ENCODE results near the gene LRIF1. TPM values are rescaled to one million over a fixed set of nuclear protein-coding genes. Genes with fewer than 3 reads are reported as not detected.
A peak's percentile ranks its signal among the peaks of the same experiment; 100 is the strongest.
"Not testable (repeated sequence)": the region's sequence is repeated elsewhere in the genome, so short reads cannot be mapped to it uniquely, and the experiment has no call there.

Gene LRIF1
- polyA plus RNA-seq, 6 donors from 2014 or later = 17.3 to 41.8 (median 32.7) TPM

GRCh38 chr1:110936567-110936966 lies 27.2 kb downstream of the LRIF1 start:
- H3K27me3 Mint-ChIP-seq = peaks cover 0 to 4% (median 0%) of the 10 kb centered on the region in 3 donors
- no peaks in the 10 kb centered on the region for H3K4me1 Mint-ChIP-seq
- H3K9me3 Mint-ChIP-seq = peaks cover 8 to 54% (median 43%) of the 10 kb centered on the region in 7 donors
- no peak overlapping the region for H3K4me3 Mint-ChIP-seq
- ATAC-seq (ENCODE audit: low read depth in 2 of 2) (no peak), DNase-seq (no peak)
- H3K27ac Mint-ChIP-seq = no peak overlapping the region
- peaks cover 24 to 30% of the 10 kb centered on the region in 2 donors for H3K36me3 Mint-ChIP-seq

DNA sequence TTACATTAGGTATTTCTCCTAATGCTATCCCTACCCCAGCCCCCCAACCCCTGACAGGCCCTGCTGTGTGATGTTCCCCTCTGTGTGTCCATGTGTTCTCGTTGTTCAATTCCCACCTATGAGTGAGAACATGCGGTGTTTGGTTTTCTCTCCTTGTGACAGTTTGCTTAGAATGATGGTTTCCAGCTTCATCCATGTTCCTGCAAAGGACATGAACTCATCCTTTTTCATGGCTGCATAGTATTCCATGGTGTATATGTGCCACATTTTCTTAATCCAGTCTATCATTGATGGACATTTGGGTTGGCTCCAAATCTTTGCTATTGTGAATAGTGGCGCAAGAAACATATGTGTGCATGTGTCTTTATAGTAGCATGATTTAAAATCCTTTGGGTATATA lies 32.6 kb downstream of the LRIF1 start:
- not testable (repeated sequence) for DNase-seq; H3K4me3 Mint-ChIP-seq; ATAC-seq (ENCODE audit: low read depth in 2 of 2); H3K27ac Mint-ChIP-seq; H3K4me1 Mint-ChIP-seq
- Mint-ChIP-seq H3K36me3 (peaks cover 15% of the 10 kb centered on the region in 2 donors), H3K9me3 (peaks cover 8 to 47% (median 41%) of the 10 kb centered on the region in 7 donors), H3K27me3 (peaks cover 0 to 25% (median 0%) of the 10 kb centered on the region in 3 donors)

DNA sequence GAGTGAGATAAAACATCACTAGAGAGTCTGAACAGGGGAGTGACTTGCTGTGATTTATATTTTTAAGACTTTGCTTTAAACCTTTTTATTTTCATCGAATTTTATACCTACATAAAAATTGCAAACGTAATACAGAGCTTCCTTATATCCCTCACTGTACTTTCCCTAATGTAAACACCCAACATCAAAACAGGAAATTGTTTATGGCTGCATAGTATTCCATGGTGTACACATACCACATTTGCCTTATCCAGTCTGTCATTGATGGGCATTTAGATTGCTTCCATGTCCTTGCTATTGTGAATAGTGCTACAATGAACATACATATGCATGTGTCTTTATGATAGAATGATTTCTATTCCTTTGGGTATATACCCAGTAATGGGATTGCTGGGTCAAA lies 34.8 kb downstream of the LRIF1 start:
- Mint-ChIP-seq H3K4me1 (peaks cover 6 to 9% (median 9%) of the 10 kb centered on the region in 3 donors), H3K4me3 (no peak overlapping the region), H3K27ac (no peak overlapping the region), H3K9me3 (peaks cover 0 to 39% (median 26%) of the 10 kb centered on the region in 7 donors), H3K36me3 (peaks cover 0 to 14% of the 10 kb centered on the region in 2 donors), H3K27me3 (peaks cover 0 to 31% (median 0%) of the 10 kb centered on the region in 3 donors)
- ATAC-seq (ENCODE audit: low read depth in 2 of 2) (no peak), DNase-seq (no peak)

DNA sequence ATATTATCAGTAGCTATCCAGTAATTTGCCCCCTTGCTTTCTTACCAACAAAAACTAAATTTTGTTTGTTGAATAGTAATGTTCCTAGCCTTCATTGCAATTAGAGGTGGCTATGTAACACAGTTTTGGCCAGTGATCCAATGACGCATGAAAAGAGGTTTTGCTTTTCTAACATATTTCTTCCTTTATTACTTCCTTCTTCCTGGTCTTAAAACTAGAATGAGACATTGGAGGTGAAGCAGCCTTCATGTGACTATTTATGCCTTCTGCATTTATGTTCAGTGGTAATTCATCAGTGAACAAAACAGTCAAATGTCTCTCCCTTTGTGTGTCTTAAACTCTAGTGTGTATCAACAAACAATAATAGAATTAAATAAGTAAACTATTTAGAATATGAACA lies 35.5 kb downstream of the LRIF1 start:
- peaks cover 0 to 14% of the 10 kb centered on the region in 2 donors for H3K36me3 Mint-ChIP-seq
- no peak overlapping the region for H3K4me3 Mint-ChIP-seq
- H3K27ac Mint-ChIP-seq = peak overlapping the region in 1 of 6 donors; percentile 61
- no peak for DNase-seq
- peaks cover 0 to 31% (median 0%) of the 10 kb centered on the region in 3 donors for H3K27me3 Mint-ChIP-seq
- peaks cover 0 to 42% (median 30%) of the 10 kb centered on the region in 7 donors for H3K9me3 Mint-ChIP-seq
- H3K4me1 Mint-ChIP-seq = peaks cover 6 to 9% (median 9%) of the 10 kb centered on the region in 3 donors
- peak in 1 of 2 donors; percentile 23 for ATAC-seq (ENCODE audit: low read depth in 2 of 2)

DNA sequence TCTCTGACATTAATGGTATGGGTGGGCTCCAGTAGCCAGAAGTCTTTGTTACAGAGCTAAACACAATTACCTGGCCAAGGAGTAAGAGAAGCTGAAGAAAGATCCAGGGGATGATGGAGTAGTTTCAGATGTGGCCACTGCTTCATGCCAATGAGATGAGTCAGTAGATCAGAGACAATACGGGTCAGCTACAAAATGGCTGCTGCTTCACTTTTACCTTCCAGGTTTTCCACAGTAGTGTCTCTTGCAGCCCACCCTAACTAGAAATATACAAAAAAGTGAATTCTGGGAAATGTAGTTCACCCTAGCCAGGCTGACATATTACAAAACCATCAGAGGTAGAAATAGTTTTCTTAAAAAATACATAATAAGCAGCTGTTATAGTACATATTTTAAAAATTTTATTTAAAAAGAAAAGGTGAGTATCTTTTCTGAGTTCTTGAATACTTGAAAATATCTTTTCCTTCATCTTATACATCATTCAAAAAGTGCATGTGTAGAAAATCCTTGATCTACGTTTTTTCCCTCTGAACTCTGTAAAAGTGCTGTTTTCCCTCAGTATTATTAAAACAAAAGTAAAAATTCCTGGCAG lies 36.1 kb downstream of the LRIF1 start:
- no peak for ATAC-seq (ENCODE audit: low read depth in 2 of 2)
- peaks cover 6 to 9% (median 9%) of the 10 kb centered on the region in 3 donors for H3K4me1 Mint-ChIP-seq
- peaks cover 0 to 35% (median 0%) of the 10 kb centered on the region in 3 donors for H3K27me3 Mint-ChIP-seq
- H3K27ac Mint-ChIP-seq = no peak overlapping the region
- H3K4me3 Mint-ChIP-seq = no peak overlapping the region
- DNase-seq = no peak
- peaks cover 0 to 42% (median 30%) of the 10 kb centered on the region in 7 donors for H3K9me3 Mint-ChIP-seq
- peaks cover 0 to 14% of the 10 kb centered on the region in 2 donors for H3K36me3 Mint-ChIP-seq

GRCh38 chr1:110921953-110922352 lies 41.8 kb downstream of the LRIF1 start:
- Mint-ChIP-seq H3K9me3 (peaks cover 0 to 20% (median 10%) of the 10 kb centered on the region in 7 donors), H3K4me3 (no peak overlapping the region), H3K27ac (no peak overlapping the region), H3K4me1 (peaks cover 0 to under 1% (median under 1%) of the 10 kb centered on the region in 3 donors), H3K36me3 (peaks cover 8 to 24% of the 10 kb centered on the region in 2 donors), H3K27me3 (peaks cover 5 to 38% (median 8%) of the 10 kb centered on the region in 3 donors)
- no peak for DNase-seq
- ATAC-seq (ENCODE audit: low read depth in 2 of 2) = no peak

DNA sequence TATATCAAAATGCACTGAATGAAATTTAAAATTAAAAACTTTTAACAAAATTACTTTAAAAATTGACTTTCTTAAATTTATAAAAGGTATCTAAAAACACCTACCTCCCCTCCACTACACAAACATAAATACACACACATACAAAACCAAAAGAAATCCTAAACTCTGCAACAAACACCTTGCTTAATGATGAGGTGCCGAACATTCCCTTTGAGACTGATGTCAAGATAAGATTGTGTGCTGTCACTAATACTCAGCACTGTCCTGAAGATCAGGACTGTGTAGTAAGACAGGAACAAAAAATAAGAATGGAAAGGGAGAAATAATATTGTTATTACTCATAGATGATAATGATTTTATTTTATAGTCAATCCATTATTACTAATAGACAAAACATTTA lies 45.7 kb downstream of the LRIF1 start:
- peaks cover 5 to 44% (median 8%) of the 10 kb centered on the region in 3 donors for H3K27me3 Mint-ChIP-seq

DNA sequence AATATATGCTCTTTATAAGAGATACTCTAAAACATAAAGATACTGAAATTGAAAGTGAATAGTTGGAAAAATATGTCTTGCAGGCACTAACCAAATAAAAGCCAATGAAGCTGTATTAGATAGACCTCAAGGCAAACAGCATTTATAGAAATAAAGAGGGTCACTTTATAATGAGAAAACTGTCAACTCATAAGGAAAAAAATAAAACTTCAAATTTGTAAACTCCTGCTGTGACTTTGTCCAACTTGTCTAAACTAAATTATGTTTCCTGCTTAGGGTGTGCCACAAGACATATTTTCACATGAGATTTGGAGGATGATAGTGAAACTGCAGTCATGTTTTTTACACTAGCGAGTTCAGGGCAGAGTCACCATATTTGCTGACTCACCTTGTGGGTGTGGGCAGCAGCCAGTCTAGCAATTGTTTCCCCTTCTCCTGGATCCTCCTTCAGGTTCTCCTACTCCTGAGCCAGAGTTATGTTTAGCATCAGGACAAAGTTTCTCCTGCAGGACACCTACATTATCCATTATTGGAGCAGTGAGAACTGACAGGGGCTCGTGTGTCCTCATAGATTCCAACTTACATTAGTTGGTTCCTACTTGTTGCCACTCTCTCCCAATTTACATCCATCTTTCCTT lies 46.9 kb downstream of the LRIF1 start:
- Mint-ChIP-seq H3K9me3 (peaks cover 0 to 15% (median 3%) of the 10 kb centered on the region in 7 donors), H3K27ac (peak overlapping the region in 1 of 6 donors; percentile 43), H3K36me3 (peaks cover 8 to 9% of the 10 kb centered on the region in 2 donors), H3K27me3 (peaks cover 5 to 32% (median 8%) of the 10 kb centered on the region in 3 donors), H3K4me3 (no peak overlapping the region), H3K4me1 (peaks cover 0 to 6% (median 5%) of the 10 kb centered on the region in 3 donors)
- no peak for ATAC-seq (ENCODE audit: low read depth in 2 of 2)
- DNase-seq = no peak

More for the DNA sequence above, 45.7 kb downstream of the LRIF1 start:
- peaks cover 0 to 6% (median 5%) of the 10 kb centered on the region in 3 donors for H3K4me1 Mint-ChIP-seq
- ATAC-seq (ENCODE audit: low read depth in 2 of 2) (no peak), DNase-seq (no peak)
- H3K36me3 Mint-ChIP-seq = peaks cover 8 to 15% of the 10 kb centered on the region in 2 donors
- H3K27ac Mint-ChIP-seq = no peak overlapping the region
- peaks cover 0 to 22% (median 9%) of the 10 kb centered on the region in 7 donors for H3K9me3 Mint-ChIP-seq
- H3K4me3 Mint-ChIP-seq = no peak overlapping the region

DNA sequence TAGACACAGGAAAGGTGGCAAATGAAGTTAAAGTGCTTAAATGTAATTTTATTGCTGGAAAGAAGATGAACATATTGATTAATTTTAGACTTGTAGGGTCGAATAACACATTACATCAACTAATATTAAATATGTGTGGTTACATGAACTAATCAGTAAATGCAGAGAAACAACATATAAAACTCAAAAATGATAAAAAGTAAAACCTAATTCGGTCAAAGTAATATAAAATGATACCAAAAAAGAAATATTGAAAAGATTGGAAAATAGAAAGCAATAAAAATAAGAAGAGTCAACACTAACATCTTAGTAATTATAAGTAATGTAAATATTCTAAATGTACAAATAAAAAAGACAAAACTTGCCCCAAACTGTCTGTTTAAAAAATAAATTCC lies 47.5 kb downstream of the LRIF1 start:
- Mint-ChIP-seq H3K4me3 (no peak overlapping the region), H3K36me3 (peaks cover 6 to 8% of the 10 kb centered on the region in 2 donors), H3K27me3 (peaks cover 5 to 28% (median 8%) of the 10 kb centered on the region in 3 donors), H3K4me1 (peaks cover 0 to 6% (median 5%) of the 10 kb centered on the region in 3 donors), H3K27ac (no peak overlapping the region), H3K9me3 (peaks cover 0 to 12% (median 2%) of the 10 kb centered on the region in 7 donors)
- ATAC-seq (ENCODE audit: low read depth in 2 of 2) (no peak), DNase-seq (no peak)

DNA sequence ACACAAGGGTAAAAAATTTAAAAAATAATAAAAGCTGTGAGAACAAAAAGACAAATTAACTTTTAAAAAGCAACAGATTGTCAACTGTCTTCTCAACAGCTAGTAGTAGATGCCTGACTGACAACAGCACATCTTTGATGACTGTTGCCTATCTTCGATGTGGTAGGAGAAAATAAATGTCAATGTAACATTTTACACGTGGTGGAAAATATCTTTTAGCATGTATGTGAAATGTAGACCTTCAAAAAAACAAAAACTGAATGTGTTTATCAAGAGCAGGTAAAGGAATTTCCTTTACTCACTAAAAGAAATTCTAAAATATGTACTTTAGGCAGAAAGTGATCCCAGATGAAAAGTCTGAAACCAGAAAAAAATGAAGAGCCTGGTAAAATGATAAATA lies 47.9 kb downstream of the LRIF1 start:
- ATAC-seq (ENCODE audit: low read depth in 2 of 2) (no peak), DNase-seq (no peak)
- Mint-ChIP-seq H3K4me1 (peaks cover 0 to 6% (median 5%) of the 10 kb centered on the region in 3 donors), H3K4me3 (no peak overlapping the region), H3K9me3 (peaks cover 0 to 14% (median 2%) of the 10 kb centered on the region in 7 donors), H3K27me3 (peaks cover 5 to 27% (median 8%) of the 10 kb centered on the region in 3 donors), H3K27ac (no peak overlapping the region), H3K36me3 (peaks cover 8 to 10% of the 10 kb centered on the region in 2 donors)

DNA sequence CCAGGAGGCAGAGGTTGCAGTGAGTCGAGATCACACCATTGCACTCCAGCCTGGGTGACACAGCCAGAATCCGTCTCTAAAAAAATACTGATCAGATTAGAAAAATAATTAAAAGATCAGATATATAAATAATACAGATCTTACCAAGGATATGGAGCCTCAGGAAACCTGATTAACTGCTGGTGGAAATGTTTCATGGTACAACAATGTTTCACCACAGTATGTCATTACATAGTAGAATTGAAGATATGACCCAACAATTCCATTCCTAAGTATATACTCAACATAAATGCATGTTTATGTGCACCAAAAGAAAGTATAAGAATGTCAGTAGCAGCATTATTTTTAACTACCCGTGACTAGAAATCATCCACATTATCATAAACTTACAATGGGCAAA lies 49.0 kb downstream of the LRIF1 start:
- H3K27me3 Mint-ChIP-seq = peaks cover 0 to 19% (median 0%) of the 10 kb centered on the region in 3 donors
- peaks cover 0 to 6% (median 5%) of the 10 kb centered on the region in 3 donors for H3K4me1 Mint-ChIP-seq
- no peak overlapping the region for H3K27ac Mint-ChIP-seq
- ATAC-seq (ENCODE audit: low read depth in 2 of 2) (no peak), DNase-seq (no peak)
- no peak overlapping the region for H3K4me3 Mint-ChIP-seq
- H3K9me3 Mint-ChIP-seq = peaks cover 0 to 17% (median 2%) of the 10 kb centered on the region in 7 donors
- H3K36me3 Mint-ChIP-seq = peaks cover 0 to 11% of the 10 kb centered on the region in 2 donors

- H3K4me3 Mint-ChIP-seq = no peak overlapping the region
- H3K27ac Mint-ChIP-seq = no peak overlapping the region
- ATAC-seq (ENCODE audit: low read depth in 2 of 2) (no peak), DNase-seq (no peak)
- H3K27me3 Mint-ChIP-seq = peaks cover 0 to 13% (median 0%) of the 10 kb centered on the region in 3 donors
- peaks cover 0 to 7% of the 10 kb centered on the region in 2 donors for H3K36me3 Mint-ChIP-seq
- peaks cover 0 to 6% (median 5%) of the 10 kb centered on the region in 3 donors for H3K4me1 Mint-ChIP-seq
- peaks cover 0 to 27% (median 2%) of the 10 kb centered on the region in 7 donors for H3K9me3 Mint-ChIP-seq
Measured at GRCh38 chr1:110912784-110913183, 50.9 kb downstream of the LRIF1 start.

- ATAC-seq (ENCODE audit: low read depth in 2 of 2) (no peak), DNase-seq (no peak)
- Mint-ChIP-seq H3K27me3 (no peaks in the 10 kb centered on the region), H3K4me1 (peaks cover 37 to 52% (median 47%) of the 10 kb centered on the region in 3 donors), H3K36me3 (peaks cover 14 to 20% of the 10 kb centered on the region in 2 donors), H3K9me3 (peaks cover 0 to 12% (median 0%) of the 10 kb centered on the region in 7 donors), H3K27ac (peak overlapping the region; percentile 14 to 89 (median 83)), H3K4me3 (peak overlapping the region in 1 of 8 donors; percentile 57)
Measured at GRCh38 chr1:110903853-110904500, 59.7 kb downstream of the LRIF1 start.

Data from naive B cell (primary cell).